GM12865 (cell line): ENCODE measurements around the gene FLYWCH2.
A peak's percentile ranks its signal among the peaks of the same experiment; 100 is the strongest.

ENCODE experiments used
- DNase-seq: peaks from one replicate; pipeline ENCODE4 v3.0.0; 2010; ENCODE audit warnings: low read depth
- H3K4me3 ChIP-seq: 2 replicates; pipeline ENCODE4 v1.5.1; 2011; ENCODE audit warnings: mild to moderate bottlenecking, low read depth, low read length, control low read depth
- TF ChIP-seq, protein P1 (sequence below): IDR thresholded peaks from 2 replicates; pipeline ENCODE4 v1.5.1; 2011; ENCODE audit warnings: low read length, control low read depth, low read depth, inconsistent platforms; ENCODE audit not compliant: insufficient read depth; ENCODE audit errors: missing control alignments

FLYWCH2 gene

DNA sequence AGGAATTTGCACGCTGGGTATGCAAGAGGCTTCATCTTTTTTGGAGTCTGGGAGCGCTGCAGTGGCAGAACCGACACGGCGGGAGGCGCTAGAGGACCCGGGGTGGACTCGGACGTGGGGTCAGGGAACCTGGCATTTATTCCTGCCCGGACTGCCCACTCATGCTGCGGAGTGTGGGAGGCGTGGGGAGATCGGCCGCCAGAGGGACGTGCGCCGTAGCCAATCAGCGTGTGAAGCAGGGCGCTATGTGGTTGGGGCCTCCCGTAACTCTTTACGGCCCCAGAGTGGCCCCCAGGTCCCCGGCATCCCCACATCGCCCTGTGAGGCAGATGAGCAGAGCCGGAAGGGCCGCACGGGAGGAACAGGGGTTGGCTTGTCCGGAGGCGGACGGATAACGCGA lies 11.2 kb downstream of the FLYWCH2 start:
- TF ChIP-seq, protein P1, sequence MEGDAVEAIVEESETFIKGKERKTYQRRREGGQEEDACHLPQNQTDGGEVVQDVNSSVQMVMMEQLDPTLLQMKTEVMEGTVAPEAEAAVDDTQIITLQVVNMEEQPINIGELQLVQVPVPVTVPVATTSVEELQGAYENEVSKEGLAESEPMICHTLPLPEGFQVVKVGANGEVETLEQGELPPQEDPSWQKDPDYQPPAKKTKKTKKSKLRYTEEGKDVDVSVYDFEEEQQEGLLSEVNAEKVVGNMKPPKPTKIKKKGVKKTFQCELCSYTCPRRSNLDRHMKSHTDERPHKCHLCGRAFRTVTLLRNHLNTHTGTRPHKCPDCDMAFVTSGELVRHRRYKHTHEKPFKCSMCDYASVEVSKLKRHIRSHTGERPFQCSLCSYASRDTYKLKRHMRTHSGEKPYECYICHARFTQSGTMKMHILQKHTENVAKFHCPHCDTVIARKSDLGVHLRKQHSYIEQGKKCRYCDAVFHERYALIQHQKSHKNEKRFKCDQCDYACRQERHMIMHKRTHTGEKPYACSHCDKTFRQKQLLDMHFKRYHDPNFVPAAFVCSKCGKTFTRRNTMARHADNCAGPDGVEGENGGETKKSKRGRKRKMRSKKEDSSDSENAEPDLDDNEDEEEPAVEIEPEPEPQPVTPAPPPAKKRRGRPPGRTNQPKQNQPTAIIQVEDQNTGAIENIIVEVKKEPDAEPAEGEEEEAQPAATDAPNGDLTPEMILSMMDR: no peak
- no peak for DNase-seq
- H3K4me3 ChIP-seq: no peak overlapping the region

DNA sequence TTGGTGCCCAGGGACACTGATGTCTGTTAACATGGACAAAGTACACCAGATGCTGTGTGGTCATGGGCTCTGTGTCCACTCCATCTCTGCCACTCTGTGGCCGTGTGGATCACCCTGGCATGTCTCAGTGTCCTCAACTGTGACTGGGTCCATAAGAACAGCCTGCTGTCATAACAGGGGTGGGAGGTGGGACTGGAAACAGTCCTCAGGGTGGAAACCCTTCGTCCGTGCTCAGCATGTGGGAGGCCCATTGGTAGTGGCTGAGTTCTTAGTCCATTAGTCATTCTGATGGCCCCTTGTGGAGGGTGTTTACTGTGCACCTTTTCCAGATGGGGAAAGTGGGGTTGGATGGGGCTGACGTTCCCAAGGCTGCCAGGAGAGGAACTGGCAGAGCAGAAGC lies 12.8 kb downstream of the FLYWCH2 start:
- DNase-seq: no peak

DNA sequence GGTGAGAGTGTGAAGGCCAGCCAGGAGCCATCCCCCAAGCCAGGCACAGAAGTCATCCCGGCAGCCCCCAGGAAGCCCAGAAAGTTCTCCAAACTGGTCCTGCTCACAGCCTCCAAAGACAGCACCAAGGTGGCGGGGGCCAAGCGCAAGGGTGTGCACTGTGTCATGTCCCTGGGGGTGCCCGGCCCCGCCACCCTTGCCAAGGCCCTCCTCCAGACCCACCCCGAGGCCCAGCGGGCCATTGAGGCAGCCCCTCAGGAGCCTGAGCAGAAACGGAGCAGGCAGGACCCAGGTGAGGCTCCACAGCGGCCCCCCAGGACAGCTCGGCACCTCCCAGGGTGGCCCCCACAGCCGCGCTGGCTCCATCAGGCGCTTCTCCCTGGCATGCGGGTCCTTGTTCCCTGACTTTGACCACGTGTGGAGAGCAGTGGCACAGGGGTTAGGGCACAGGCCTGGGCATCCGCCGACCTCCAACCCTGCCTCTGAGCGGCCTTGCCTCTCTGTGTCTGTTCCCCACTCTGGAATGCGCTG lies 13.5 kb downstream of the FLYWCH2 start:
- DNase-seq: no peak
- TF ChIP-seq, protein P1: no peak
- H3K4me3 ChIP-seq: no peak overlapping the region

More for the DNA sequence above, 12.8 kb downstream of the FLYWCH2 start:
- TF ChIP-seq, protein P1: no peak
- no peak overlapping the region for H3K4me3 ChIP-seq

DNA sequence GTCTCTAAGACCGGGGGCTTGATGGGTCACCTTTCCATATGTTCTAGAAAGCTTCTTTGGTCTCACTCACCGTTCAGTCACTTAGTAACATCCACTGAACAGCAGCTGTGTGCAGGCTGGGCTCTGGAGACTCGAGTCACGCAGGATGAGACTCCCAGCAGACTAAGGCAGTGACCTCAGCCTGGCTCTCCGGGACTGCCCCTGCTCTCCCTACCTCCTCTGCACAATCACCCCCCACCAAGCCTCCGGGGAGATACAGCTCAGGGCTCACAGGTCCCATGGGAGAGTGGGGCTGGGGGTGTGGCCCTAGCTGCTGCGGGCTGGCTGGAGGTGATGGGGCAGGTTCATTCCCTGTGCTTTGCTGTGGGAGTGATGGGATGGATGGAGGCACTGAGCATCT lies 14.1 kb downstream of the FLYWCH2 start:
- DNase-seq: peak; percentile 45
- no peak overlapping the region for H3K4me3 ChIP-seq
- TF ChIP-seq, protein P1: no peak

DNA sequence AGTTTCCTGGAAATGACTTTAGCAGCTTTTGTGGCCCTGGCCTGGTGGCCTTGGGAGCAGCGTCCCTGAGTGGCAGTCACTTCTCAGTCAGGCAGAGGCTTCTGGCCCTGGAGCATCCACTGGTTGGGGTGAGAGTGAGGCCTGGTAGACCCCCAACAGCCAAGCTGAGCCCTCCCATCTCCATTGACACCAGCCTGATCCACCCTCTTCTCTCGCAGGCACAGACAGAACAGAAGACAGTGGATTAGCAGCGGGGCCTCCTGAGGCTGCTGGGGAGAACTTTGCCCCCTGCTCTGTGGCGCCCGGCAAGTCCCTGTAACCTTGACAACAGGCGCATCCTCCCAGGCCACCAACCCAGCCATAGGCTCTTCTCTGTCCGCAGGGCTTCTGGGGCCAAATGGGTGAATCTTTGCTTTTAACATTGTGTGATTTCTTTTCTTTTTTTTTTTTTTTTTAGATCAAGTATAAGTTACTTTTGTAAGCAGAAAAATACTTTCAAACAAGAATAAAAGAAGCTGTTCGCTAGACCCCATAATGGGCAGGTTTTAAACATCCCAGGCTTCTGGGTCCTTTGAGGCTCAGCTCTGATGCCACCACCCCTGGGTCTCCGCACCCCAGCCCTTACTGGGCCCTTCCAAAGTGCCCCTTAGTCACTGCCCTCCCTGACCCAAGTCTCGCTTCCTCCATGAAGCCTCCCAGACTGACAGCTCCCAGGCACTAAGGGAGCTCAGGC lies 16.0 kb downstream of the FLYWCH2 start:
- no peak for DNase-seq
- TF ChIP-seq, protein P1: no peak
- no peak overlapping the region for H3K4me3 ChIP-seq

DNA sequence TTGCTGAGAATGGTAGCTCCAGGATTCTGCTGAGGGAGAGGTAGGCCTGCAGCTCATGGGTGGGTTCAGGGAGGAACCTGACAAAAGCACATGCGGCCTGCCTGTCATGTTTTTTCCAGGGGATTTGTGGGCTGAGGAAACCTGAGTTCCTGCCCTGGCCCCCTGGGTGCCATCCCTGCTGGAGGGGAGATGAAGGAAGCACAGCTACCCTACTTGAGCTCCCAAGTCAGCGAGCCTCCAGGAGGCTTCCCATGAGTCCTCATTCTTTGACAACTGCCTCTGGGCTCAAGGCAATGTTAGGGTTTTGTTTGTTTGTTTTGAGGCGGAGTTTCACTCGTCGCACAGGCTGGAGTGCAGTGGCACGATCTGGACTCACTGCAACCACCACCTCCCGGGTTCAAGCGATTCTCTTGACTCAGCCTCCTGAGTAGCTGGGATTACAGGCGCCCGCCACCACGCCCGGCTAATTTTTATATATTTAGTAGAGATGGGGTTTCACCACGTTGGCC lies 16.6 kb downstream of the FLYWCH2 start:
- no peak overlapping the region for H3K4me3 ChIP-seq
- no peak for DNase-seq
- TF ChIP-seq, protein P1: no peak

DNA sequence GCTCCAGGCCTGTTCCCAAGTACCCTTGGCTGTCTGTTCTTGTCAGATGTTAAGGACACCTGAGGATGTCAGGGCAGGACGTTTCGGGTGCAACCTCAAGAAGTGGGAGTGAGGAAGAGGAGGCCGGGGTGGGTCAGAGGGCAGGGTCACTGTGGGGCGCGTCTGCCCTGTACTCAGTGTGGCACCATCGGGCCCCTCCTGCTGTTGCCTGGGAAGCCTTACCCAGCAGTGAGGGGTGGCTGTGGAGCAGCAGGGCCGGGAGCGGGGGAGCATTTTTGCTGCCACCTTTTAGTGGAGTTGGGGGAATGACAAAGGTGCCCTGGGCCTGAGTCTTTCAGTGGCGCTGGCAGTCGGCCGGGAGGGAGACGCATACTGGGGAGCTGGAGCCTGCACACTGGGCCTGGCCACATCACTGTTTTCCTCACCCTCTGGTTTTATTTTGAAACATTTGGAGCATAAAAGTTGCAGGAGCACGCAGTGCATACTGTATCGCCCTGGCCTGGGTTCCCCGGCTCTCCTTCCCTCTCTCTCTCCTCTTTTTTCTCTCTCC lies 17.6 kb downstream of the FLYWCH2 start:
- no peak overlapping the region for H3K4me3 ChIP-seq
- TF ChIP-seq, protein P1: no peak
- no peak for DNase-seq
